Activated T-helper 1 cell treated with anti-CD3 and anti-CD28 coated beads, Interleukin-2, amount 50 U/mL, for 16 hours (primary cell): ENCODE data around the gene CLEC16A.

Experiments
- DNase-seq, 2 donors: peaks; one replicate each; pipeline ENCODE4 v3.0.0-alpha.2; 2020; ENCODE audit warnings: low read depth in 1 of 2, low spot score in 1 of 2

The CLEC16A gene

DNA sequence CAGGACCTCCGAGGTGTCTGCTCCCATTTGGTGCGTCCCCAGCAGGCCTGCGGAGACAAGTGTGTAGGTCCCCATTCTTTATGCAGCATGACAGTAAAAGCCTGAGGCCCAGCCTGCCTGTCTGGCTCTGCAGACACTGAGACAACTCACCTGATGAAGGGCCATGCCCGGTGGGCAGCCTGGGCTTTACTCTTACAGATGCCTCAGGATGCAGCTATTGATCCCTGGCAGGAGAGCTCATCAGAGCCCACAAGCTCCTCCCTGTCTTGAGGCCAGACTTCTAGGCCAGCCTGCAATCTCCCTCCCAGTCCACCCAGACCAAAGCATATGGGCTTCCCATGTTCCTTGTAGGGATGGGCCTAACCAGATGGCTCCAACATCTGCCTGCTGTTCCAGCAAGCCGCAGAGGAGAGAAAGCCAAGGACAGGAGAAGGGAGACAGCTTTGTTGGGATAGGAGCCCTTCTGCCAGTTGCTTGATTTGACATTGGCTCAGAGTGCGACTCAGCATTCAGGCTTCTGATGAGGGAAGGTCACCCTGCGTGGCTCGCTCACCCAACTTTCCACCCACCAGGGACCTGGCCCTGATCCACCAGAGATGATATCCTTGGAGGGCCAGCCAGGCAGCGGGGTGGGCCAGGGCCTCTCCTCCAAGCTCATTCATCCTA is 224.2 kb downstream of the CLEC16A start:
- DNase-seq = no peak

DNA sequence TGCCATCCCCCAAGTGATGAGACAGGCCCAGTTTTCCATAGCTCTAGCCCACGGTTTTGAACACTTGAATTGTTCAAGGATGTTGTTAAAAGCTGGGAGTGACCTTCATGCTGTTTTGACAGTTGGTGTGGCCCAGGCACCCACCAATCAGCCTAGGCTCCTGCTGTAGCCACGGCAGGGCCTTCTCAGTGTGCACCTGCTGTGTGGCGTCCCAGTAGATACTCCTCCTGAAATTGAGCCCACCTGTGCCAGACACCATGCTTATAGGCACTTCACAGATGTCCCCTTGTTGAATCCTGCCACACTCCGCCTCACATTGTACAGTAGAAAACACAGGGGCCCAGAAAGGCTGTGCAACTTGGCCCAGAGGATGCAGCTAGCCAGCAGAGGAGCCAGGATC is 225.3 kb downstream of the CLEC16A start:
- DNase-seq = no peak

DNA sequence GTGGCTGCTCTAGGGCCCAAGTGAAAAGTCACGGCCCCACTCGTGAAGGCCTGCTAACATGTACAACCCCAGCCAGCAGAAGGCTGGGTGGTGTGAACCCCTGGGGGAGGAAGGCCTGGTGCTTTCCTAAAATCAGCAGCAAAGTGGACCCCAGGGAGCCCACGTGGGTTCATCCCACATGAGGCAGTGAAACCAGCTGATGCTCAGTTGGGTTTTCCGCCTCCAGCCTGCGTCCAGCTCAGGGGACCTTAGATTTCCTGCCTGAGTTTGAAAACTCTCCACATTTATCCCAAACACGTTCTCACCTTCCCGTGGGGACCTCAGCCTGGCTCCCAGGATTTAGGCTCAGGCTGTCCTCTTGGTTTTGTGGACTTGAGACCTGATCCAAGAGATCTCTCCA is 225.8 kb downstream of the CLEC16A start:
- no peak for DNase-seq

DNA sequence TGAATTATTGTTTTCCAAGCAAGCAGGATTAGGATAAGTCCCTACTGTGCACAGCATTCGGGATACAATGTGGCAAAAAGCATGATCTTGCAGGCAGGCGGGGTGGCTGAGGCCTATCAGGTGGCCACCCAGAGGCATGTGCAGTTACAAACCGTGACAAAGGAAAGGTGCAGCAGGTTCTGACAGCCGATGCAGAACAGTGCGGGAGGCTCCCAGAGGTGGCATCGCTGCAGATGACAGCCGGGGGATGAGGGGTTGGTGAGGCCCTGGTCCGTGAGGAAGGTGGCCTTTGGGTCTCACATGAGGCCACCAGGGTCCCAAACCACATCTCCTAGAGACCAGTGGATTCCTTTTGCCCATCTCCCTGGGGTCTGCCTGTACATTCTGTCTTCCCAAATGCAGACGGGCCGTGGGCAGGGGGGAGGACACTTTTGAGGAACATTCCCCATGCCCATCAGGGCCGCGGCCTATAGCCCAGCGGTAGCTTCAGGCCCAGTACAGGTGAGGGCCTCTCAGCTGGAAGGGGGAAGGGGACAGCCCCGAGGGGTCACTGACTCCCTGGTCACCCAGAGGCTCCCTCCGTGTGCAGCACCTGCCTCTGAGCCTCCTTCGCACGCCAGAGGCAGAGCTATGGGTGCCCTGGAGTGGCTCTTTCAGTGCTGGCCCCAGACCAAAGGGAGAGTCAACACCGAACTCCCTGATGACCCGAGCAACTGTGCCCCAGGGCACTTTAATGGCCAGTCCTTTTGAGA is 226.5 kb downstream of the CLEC16A start:
- no peak for DNase-seq

DNA sequence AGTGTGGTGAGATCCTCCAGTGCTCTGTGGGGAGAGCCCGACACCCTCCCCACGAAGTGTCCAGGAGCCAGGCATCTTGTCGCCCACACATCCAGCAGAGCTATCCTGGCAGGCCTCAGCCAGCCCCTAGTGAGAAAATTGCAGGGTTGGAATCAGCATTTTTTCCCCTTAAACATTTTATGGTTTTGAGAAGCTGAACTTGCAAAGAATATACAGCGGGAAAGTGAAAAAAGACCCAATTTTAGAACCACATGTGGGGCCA is 227.0 kb downstream of the CLEC16A start:
- no peak for DNase-seq

DNA sequence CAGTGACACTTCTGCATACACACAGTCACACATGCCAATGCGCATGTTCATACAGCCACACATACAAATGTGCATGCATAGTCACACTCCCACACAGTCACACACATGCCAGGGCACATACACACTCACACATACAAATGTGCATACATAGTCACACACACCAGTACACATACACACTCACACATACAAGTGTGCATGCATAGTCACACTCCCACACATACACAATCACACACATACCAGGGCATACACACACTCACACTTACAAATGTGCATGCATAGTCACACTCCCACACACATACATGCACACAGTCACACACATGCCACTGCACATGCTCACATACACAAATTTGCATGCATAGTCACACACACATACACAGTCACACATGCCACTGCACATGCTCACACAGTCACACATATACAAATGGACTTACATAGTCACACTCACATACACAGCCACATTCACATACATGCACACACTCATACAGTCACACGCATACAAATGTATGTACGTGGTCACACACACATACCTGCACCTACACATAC is 227.5 kb downstream of the CLEC16A start:
- no peak for DNase-seq

DNA sequence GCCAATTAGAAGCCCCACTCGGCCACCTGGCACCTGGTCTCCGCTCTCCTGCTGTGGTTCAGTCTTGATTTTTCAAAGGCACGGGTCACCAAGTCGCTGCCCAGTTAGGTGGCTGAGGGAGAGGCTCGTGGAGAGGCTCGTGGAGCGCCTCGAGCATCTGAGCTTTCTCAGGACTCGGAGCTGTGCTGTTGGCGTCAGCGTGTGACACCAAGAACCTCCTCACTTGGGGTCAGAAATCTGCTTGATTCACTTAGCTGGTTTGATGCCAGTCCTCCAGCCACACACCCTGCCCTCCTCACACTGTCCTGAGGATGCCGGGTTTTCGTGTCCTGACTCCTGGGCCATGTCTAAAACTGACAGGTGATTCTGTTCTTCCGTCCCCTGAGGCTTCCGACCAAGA is 229.1 kb downstream of the CLEC16A start:
- DNase-seq = no peak

DNA sequence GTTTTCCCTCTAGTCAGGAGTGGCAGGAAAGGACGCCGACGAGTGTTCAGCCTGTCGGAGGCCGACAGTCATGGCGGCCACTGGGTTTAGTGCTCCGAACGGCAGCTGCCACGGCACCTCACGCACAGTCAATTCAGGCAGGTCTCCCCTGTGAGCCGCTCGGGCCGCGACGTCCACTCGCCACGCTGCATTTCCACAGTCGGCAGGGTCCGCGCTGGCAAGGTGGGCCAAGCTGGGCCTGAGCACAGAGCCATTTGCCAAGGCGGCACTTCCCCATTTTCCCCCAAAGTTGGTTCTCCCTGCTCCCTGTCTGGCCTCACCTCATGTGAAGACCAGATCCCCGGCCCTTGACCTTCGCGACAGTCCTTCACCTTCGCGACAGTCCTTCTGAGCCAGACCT is 229.8 kb downstream of the CLEC16A start:
- no peak for DNase-seq

DNA sequence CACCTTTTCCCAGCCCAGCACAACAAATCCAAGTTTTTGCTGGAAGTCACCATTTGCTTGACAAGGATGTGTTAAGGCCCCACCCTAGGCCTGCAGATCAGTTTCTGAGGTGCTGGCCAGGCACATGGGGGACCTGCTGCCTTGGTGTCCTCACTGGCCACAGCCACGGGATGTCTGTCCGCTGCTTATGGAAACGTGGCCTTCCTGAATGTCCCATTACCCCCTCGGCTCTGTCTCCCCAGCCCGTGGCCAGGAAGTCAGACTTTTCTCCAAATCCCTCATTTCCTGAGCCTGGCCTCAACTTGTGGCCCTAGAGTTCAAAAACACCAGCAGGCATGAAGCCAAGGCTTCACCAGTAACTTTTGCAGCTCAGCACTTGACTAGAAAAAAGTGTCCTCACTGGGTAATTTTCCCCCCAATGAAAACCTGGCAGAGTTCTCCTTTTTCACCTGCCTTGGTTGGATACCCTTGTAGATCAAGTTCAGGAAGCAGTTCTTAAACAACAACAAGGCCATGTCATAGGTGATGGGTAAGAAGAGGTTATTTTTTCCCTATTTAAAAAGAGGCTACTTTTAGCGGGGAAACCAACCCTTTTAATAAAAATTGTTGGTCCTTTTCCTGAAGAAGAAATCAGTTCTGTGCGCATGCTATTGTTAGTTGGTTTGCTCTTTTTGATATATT is 230.9 kb downstream of the CLEC16A start:
- no peak for DNase-seq

DNA sequence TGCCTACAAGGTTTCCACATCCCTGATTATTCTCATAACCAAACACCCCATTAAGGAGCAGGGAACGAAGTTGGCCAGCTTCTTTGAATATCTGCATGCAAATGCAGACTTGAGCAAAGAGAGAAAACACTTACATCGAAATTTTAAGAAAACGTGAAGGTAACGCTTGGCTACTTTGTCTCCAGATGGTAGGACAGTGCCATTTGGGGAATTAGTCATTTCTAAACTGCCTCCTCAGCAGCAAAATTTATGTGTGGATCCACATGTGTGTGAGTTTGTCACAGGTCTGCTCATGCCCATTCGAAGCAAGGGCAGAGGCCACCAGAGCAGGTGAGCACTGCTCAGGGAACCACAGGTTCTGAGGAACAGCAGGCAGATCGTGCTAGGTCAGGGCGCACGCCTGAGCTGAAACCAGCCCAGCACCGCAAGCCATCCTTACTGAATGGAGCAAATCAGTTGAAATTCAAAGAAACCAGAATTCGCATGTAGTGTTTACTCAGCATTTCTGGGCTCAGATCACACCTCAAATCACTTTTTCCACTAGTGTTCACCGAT is 231.5 kb downstream of the CLEC16A start:
- DNase-seq = no peak

DNA sequence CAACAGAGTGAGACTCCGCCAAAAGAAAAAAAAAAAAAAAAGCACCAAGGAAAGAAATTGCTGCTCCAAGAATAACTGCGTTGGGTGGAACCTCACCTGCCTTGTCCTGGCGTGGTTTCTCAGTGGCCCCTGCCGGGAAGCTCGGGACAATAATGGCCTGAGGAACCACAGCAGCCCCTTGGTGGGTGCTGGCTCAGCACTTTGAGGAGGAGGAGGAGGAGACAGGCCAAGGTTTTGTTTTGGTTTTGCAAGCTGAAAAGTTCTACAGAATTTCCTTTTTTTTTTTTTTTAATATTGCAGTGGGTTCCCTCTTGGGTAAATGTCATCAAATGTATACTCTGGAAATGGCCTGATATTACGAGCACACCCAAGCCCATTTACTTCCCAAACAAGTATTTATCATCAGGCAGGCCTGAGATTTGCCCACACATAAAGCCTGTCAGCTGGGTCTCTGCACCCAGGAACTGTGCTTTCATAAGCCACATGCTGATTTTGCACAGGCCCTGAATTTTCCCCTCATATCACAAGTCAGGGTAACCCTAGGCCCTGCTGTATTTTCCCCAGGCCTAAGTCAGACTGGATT is 233.3 kb downstream of the CLEC16A start:
- DNase-seq = no peak

DNA sequence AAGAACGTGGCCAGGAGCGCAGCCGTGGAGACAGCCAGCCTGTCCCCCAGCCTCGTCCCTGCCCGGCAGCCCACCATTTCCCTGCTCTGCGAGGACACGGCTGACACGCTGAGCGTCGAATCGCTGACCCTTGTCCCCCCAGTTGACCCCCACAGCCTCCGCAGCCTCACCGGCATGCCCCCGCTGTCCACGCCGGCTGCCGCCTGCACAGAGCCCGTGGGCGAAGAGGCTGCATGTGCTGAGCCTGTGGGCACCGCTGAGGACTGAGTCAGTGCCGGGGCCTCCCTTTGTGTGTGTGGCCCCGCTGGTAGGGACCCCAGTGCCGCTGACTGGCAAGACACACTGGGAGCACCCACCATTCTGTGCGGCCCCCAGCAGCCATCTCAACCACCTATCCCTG is 234.1 kb downstream of the CLEC16A start:
- no peak for DNase-seq

DNA sequence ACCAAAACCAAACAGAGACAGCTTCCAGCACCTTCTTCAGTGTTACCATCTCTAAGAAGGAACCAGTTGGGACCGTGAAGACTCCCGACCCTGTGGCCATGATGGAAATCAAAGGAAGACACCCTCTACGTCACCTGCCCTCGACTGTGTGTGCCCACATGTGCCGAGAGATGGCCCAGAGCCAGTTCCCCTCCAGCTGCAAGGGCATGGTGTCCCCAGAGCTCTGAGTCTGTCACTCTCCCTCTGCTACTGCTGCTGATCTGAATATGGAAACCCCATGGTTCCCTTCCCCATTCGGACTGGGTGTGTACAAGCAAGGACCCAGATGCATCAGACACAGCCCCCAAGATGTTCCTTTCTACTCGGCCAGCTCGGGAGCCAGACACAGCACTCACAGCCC is 235.2 kb downstream of the CLEC16A start:
- DNase-seq = no peak

DNA sequence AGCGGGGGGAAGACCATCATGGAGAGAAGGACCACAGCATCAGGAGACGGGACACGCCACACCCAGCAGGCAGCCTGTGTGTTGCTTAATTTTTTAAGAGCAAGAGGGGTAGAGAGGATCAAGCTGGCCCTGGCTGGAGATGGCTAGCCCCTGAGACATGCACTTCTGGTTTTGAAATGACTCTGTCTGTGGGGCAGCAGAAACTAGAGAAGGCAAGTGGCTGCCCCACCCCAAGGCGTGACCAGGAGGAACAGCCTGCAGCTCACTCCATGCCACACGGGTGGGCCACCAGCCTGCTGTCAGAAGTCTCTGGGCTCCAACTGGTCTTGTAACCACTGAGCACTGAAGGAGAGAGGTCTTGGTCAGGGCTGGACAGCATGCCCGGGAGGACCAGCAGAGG is 236.1 kb downstream of the CLEC16A start:
- DNase-seq = no peak

DNA sequence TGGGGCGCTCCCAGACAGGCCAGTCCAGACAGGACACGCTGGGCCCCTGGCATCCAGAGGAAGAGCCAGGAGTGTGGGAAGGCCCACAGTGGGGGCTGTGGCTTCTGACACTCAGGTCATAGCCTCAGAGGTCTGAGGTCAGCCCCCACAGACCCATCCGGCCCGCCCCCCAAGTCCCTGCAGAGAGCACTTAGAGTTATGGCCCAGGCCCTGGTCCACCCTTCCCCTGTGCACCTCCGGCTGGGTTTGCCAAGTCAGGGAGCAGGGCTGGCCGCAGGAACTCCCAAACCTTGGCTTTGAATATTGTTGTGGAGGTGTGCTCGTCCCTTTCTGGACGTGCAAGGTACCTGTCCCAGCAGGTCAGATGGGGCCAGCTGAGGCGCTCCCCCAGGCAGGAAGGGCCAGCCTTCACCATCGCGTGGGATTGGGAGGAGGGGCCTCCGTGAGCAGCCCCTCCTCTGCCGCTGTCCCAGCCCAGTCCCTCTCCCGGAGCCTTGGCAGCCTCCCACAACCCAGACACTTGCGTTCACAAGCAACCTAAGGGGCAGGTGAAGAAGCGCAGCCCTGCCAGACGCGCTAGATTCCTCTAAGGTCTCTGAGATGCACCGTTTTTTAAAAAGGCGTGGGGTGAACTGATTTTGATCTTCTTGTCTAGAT is 237.0 kb downstream of the CLEC16A start:
- no peak for DNase-seq

DNA sequence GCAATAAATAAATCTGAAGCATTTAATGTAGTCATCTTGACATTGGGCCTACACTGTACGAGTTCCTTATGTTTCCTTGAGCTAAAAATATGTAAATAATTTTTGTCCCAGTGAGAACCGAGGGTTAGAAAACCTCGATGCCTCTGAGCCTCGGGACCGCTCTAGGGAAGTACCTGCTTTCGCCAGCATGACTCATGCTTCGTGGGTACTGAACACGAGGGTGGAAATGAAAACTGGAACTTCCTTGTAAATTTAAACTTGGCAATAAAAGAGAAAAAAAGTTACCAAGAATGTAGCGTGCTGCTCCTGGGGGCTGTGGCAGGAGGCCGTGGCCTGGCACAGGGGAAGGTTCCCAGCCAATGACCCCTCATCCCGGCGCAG is 237.5 kb downstream of the CLEC16A start:
- DNase-seq = no peak

DNA sequence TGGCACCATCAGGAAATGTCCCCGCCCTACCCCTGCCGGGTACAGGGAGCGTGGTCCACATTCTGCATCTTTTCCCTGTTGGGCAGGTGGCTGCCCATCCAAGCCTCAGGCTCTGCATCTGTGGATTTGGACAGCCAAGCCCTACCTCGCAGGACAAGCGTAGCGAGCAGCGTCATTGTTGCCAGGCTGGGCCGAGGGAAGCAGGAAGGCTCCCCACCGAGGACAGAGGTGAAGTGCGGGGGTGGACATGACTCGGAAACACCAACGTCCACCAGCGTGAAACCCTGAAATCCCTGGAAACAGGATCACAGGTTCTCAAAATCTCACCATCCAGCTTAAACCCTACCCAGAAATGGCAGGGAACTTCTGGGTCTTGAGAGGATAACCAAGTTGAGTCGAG is 238.0 kb downstream of the CLEC16A start:
- DNase-seq = no peak

DNA sequence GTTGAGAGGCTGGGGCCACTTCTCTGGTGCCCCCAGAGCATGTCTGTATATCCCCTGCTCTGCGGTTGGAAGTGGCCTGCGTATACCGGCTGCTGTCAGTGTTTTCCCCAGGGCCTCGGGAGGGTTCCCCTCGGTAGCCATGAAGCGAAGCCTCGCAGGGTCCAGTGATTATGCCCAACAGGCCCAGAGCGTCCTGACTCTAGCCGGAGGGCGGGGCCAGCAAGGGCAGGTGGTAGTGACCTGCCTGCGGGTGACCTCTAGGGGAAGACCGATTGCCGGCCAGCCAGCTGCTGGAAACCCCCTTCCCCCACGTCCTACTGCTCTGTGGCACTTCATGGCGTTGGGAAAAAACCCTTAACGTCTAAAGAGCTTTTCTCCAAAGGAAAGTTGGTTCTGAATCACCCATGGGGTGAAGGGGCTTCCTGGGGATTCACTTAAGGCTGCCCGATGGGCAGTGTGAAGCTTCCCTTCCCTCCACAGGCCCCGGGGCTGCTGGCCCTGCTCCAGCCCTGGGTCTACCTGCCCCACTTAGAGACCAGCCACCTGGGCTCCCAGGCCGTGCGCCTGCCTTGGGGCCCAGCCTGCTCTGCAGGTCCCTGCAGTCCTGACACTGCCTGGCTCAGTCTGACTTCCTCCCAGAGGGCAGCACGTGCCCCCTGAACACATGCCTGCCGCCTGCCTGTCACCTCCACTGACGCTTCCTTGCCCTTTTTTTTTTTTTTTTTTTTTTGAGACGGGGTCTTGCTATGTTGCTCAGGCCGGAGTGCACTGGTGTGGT is 238.9 kb downstream of the CLEC16A start:
- no peak for DNase-seq

DNA sequence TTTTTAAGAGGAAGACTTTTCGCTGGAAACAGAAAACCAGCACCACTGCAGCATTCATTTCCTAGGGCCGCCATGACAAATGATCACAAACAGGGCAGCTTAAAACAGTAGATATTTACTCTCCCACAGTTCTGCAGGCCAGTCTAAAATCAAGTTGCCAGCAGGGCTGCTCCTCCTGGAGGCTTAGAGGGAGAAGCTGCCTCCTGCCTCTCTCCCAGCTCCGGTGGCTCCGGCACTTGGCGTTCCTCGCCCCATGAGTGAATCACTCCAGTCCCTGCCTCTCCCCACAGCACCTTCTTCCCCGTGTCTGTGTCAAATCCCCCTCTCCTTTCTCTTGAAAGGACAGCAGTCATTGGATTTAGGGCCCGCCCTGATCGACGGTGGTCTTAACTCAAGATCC is 239.6 kb downstream of the CLEC16A start:
- no peak for DNase-seq

DNA sequence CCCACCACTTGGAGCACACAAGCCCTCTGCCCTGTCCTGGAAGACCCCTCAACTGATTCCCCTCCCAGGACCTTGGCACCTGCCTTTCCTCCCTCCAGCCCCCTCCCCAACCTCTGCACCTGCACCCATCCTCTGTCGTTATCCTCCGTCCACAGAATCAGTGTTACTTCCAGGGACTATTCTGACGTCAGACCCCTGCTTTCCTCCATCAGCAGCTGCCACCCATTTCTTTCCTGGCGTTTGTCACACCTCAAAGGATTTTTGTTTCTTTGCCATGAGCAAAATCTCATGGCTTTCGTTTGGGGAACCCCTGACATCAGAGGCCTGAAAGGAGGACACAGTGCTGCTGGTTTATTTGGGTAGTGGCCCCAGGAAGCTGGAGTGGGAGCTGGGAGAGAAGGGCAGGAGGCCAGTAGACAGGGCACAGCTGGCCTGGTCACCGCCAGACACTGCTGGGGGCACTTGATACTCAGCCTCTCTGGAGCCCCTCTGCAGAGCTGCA is 243.2 kb downstream of the CLEC16A start:
- no peak for DNase-seq
